ENCODE results near the gene ACTR3. TPM values are rescaled to one million over a fixed set of nuclear protein-coding genes. Genes with fewer than 3 reads are reported as not detected.
A peak's percentile ranks its signal among the peaks of the same experiment; 100 is the strongest.
"Not testable (repeated sequence)": the region's sequence is repeated elsewhere in the genome, so short reads cannot be mapped to it uniquely, and the experiment has no call there.

Gene ACTR3
- total RNA-seq, 1 donor from 2014 or later = 451 TPM

GRCh38 chr2:113920996-113921395 lies 31.1 kb downstream of the ACTR3 start:
- H3K27me3 Mint-ChIP-seq (ENCODE audit: insufficient read depth) = no peaks in the 10 kb centered on the region
- H3K36me3 Mint-ChIP-seq (ENCODE audit: low read depth) = peaks cover 36% of the 10 kb centered on the region
- peaks cover 24% of the 10 kb centered on the region for H3K4me1 Mint-ChIP-seq (ENCODE audit: low read depth)
- DNase-seq (ENCODE audit: low spot score) = no peak
- intact Hi-C loops (cut with micrococcal nuclease) = no loop called here
- H3K4me3 Mint-ChIP-seq = no peak overlapping the region
- no peaks in the 10 kb centered on the region for H3K9me3 Mint-ChIP-seq
- no peak overlapping the region for H3K27ac Mint-ChIP-seq

DNA sequence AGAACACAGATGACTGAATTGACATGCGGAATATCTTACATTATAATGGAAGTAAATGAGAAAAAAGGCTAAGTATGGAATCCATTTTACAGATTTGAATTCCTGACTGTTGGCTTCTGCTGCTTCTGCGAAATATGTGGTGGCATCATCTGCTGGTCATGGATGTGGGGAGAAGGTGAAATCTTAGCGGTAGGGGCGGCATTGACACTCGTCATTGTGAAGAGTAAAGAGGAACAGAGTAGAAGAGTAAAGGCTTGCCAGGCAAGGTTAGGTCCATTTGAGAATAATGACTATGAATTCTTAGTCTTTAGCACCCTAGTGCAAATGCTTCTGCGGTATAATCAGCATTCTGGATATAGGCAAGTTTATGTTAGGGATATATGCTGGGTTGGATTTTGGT lies 32.4 kb downstream of the ACTR3 start:
- no peak overlapping the region for H3K4me3 Mint-ChIP-seq
- no peak for DNase-seq (ENCODE audit: low spot score)
- H3K36me3 Mint-ChIP-seq (ENCODE audit: low read depth) = peaks cover 32% of the 10 kb centered on the region
- H3K9me3 Mint-ChIP-seq = no peaks in the 10 kb centered on the region
- intact Hi-C loops (cut with micrococcal nuclease) = loop anchor here (2.0 kb wide), 2 partner anchors 14 to 28 kb away; no protein-coding TSS in a partner anchor
- no peaks in the 10 kb centered on the region for H3K27me3 Mint-ChIP-seq (ENCODE audit: insufficient read depth)
- H3K27ac Mint-ChIP-seq = no peak overlapping the region
- peaks cover 20% of the 10 kb centered on the region for H3K4me1 Mint-ChIP-seq (ENCODE audit: low read depth)

- DNase-seq (ENCODE audit: low spot score) = no peak
Measured at GRCh38 chr2:113922784-113923183, 32.9 kb downstream of the ACTR3 start.

DNA sequence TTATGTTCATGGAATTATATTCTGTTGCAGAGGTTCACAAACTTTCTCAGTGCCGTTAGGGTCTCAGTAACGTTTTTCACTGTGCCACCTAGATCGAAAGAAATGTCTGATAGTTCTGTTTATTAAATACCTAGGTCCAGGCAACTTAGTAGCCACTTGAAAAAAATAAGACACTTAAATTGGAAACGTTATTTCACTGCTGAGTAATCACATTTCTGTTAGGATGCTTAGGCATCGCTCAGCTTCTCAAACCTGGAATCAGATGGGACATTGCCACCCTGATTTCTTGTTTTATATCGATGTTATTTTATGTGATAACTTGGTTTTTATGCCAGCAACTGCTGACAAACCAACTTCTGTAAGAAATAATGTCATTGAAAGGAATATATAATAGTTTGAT lies 36.0 kb downstream of the ACTR3 start:
- no peak overlapping the region for H3K4me3 Mint-ChIP-seq
- peaks cover 16% of the 10 kb centered on the region for H3K4me1 Mint-ChIP-seq (ENCODE audit: low read depth)
- no peaks in the 10 kb centered on the region for H3K9me3 Mint-ChIP-seq
- H3K27me3 Mint-ChIP-seq (ENCODE audit: insufficient read depth) = no peaks in the 10 kb centered on the region
- DNase-seq (ENCODE audit: low spot score) = no peak
- H3K27ac Mint-ChIP-seq = no peak overlapping the region
- intact Hi-C loops (cut with micrococcal nuclease) = no loop called here
- peaks cover 37% of the 10 kb centered on the region for H3K36me3 Mint-ChIP-seq (ENCODE audit: low read depth)

More at GRCh38 chr2:113922784-113923183, 32.9 kb downstream of the ACTR3 start:
- Mint-ChIP-seq H3K9me3 (no peaks in the 10 kb centered on the region), H3K27me3 (ENCODE audit: insufficient read depth) (no peaks in the 10 kb centered on the region), H3K27ac (no peak overlapping the region), H3K36me3 (ENCODE audit: low read depth) (peaks cover 28% of the 10 kb centered on the region), H3K4me1 (ENCODE audit: low read depth) (peaks cover 16% of the 10 kb centered on the region), H3K4me3 (no peak overlapping the region)
- intact Hi-C loops (cut with micrococcal nuclease) = loop anchor here (2.0 kb wide), 2 partner anchors 14 to 28 kb away; no protein-coding TSS in a partner anchor

- intact Hi-C loops (cut with micrococcal nuclease) = no loop called here
- peaks cover 16% of the 10 kb centered on the region for H3K4me1 Mint-ChIP-seq (ENCODE audit: low read depth)
- H3K9me3 Mint-ChIP-seq = no peaks in the 10 kb centered on the region
- no peak overlapping the region for H3K4me3 Mint-ChIP-seq
- no peak for DNase-seq (ENCODE audit: low spot score)
- no peaks in the 10 kb centered on the region for H3K27me3 Mint-ChIP-seq (ENCODE audit: insufficient read depth)
- H3K27ac Mint-ChIP-seq = peak overlapping the region; percentile 14
- H3K36me3 Mint-ChIP-seq (ENCODE audit: low read depth) = peaks cover 38% of the 10 kb centered on the region
Measured at GRCh38 chr2:113926314-113926713, 36.4 kb downstream of the ACTR3 start.

GRCh38 chr2:113930448-113930847 lies 40.6 kb downstream of the ACTR3 start:
- Mint-ChIP-seq H3K27ac (peak overlapping the region; percentile 34), H3K36me3 (ENCODE audit: low read depth) (peaks cover 42% of the 10 kb centered on the region), H3K9me3 (no peaks in the 10 kb centered on the region), H3K27me3 (ENCODE audit: insufficient read depth) (no peaks in the 10 kb centered on the region), H3K4me1 (ENCODE audit: low read depth) (peaks cover 22% of the 10 kb centered on the region), H3K4me3 (no peak overlapping the region)
- intact Hi-C loops (cut with micrococcal nuclease) = no loop called here
- DNase-seq (ENCODE audit: low spot score) = no peak

- Mint-ChIP-seq H3K4me1 (ENCODE audit: low read depth) (peaks cover 6% of the 10 kb centered on the region), H3K4me3 (no peak overlapping the region), H3K9me3 (peaks cover 9% of the 10 kb centered on the region), H3K27ac (no peak overlapping the region), H3K36me3 (ENCODE audit: low read depth) (peaks cover 47% of the 10 kb centered on the region), H3K27me3 (ENCODE audit: insufficient read depth) (no peaks in the 10 kb centered on the region)
- intact Hi-C loops (cut with micrococcal nuclease) = no loop called here
- DNase-seq (ENCODE audit: low spot score) = no peak
Measured at GRCh38 chr2:113937501-113937900, 47.6 kb downstream of the ACTR3 start.

DNA sequence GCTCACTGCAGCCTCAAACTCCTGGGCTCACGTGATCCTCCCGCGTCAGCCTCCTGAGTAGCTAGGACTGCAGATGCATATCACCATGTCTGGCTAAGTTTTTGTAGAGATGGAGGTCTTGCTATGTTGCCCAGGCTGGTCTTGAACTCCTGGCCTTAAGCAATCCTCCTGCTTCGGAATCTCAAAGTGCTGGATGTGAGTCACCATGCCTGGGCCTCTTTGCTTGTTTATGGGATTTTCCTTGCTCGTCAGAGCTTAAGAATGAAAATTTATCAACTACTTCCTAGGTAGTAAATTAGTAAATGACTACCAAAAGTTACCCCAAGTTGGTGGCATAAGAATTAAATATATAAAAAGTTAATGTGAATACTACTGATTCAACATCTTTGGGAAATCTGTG lies 51.0 kb downstream of the ACTR3 start:
- intact Hi-C loops (cut with micrococcal nuclease) = no loop called here
- no peak for DNase-seq (ENCODE audit: low spot score)
- Mint-ChIP-seq H3K9me3 (peaks cover 13% of the 10 kb centered on the region), H3K4me3 (no peak overlapping the region), H3K4me1 (ENCODE audit: low read depth) (no peaks in the 10 kb centered on the region), H3K27ac (no peak overlapping the region), H3K27me3 (ENCODE audit: insufficient read depth) (no peaks in the 10 kb centered on the region), H3K36me3 (ENCODE audit: low read depth) (peaks cover 44% of the 10 kb centered on the region)

- H3K27ac Mint-ChIP-seq; H3K4me3 Mint-ChIP-seq; H3K27me3 Mint-ChIP-seq (ENCODE audit: insufficient read depth); H3K9me3 Mint-ChIP-seq; DNase-seq (ENCODE audit: low spot score); intact Hi-C loops (cut with micrococcal nuclease); H3K4me1 Mint-ChIP-seq (ENCODE audit: low read depth): not testable (repeated sequence)
- peaks cover 39% of the 10 kb centered on the region for H3K36me3 Mint-ChIP-seq (ENCODE audit: low read depth)
Measured at GRCh38 chr2:113945784-113946183, 55.9 kb downstream of the ACTR3 start.

GRCh38 chr2:113950906-113951305 lies 61.0 kb downstream of the ACTR3 start:
- DNase-seq (ENCODE audit: low spot score); intact Hi-C loops (cut with micrococcal nuclease); H3K4me1 Mint-ChIP-seq (ENCODE audit: low read depth); H3K9me3 Mint-ChIP-seq; H3K27me3 Mint-ChIP-seq (ENCODE audit: insufficient read depth); H3K4me3 Mint-ChIP-seq; H3K27ac Mint-ChIP-seq: not testable (repeated sequence)
- peaks cover 43% of the 10 kb centered on the region for H3K36me3 Mint-ChIP-seq (ENCODE audit: low read depth)

- DNase-seq (ENCODE audit: low spot score) = no peak
- Mint-ChIP-seq H3K27ac (no peak overlapping the region), H3K36me3 (ENCODE audit: low read depth) (peaks cover 33% of the 10 kb centered on the region), H3K27me3 (ENCODE audit: insufficient read depth) (no peaks in the 10 kb centered on the region), H3K4me3 (no peak overlapping the region), H3K9me3 (no peaks in the 10 kb centered on the region), H3K4me1 (ENCODE audit: low read depth) (peaks cover 10% of the 10 kb centered on the region)
- intact Hi-C loops (cut with micrococcal nuclease) = no loop called here
Measured at GRCh38 chr2:113961000-113961399, 71.1 kb downstream of the ACTR3 start.

DNA sequence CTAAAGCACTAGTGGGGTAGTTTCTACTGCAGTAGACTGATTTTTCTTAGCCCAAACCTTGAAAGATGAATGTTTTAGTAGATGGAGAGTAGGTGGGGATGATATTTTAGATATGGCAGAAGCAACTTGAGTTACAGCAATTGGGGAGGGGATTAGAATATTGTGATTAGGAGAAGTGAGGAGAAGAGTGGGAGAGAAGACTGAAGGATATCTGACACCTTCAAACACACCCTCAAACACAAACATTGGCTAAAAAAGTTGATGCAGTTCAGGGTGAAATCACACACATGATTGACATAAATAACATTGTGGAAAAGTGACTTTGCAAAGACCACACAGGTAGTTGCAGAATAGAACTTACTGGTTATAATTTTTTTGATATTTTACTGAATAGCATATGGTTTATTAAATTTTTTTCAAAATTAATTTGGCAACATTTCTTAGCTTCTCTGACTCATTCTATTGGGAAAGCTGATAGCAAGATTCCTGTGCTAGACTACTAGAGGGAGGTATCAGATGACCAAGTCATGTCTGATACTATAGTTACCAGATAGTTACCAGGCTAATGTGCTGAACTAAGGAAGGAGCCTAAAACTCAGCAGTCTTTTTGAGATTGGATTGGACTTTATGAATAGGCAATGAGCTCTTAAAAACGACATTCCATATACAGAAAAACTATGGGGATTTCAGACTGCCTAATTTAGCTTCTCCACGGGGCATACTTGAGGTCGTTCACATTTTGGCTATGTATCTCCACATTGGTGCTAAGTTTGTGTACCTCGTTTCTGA lies 73.0 kb downstream of the ACTR3 start:
- H3K4me1 Mint-ChIP-seq (ENCODE audit: low read depth) = peaks cover 5% of the 10 kb centered on the region
- no peak overlapping the region for H3K4me3 Mint-ChIP-seq
- no peaks in the 10 kb centered on the region for H3K27me3 Mint-ChIP-seq (ENCODE audit: insufficient read depth)
- intact Hi-C loops (cut with micrococcal nuclease) = no loop called here
- H3K27ac Mint-ChIP-seq = no peak overlapping the region
- DNase-seq (ENCODE audit: low spot score) = no peak
- peaks cover 21% of the 10 kb centered on the region for H3K36me3 Mint-ChIP-seq (ENCODE audit: low read depth)
- H3K9me3 Mint-ChIP-seq = no peaks in the 10 kb centered on the region

DNA sequence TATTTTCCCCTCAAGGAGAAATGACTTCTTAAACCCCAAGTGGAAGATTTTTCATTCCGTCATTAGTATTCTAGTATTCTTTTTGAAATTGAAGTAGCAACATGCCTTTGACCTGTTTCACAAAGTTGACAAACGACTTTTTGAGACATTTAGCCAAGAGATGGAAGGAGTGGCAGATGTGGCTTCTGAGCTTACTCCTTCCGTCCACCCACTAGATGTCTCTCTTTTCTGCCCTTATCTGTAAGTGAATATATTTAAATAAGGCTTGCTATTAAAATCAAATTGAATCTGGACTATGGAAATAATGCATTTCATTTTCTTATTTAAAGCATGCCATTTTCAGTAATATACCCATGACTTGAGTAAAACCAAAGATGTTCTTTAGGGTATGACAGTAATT lies 74.1 kb downstream of the ACTR3 start:
- no peak overlapping the region for H3K4me3 Mint-ChIP-seq
- no peaks in the 10 kb centered on the region for H3K27me3 Mint-ChIP-seq (ENCODE audit: insufficient read depth)
- H3K4me1 Mint-ChIP-seq (ENCODE audit: low read depth) = peaks cover 5% of the 10 kb centered on the region
- peaks cover 20% of the 10 kb centered on the region for H3K36me3 Mint-ChIP-seq (ENCODE audit: low read depth)
- no peaks in the 10 kb centered on the region for H3K9me3 Mint-ChIP-seq
- no peak overlapping the region for H3K27ac Mint-ChIP-seq
- no peak for DNase-seq (ENCODE audit: low spot score)
- intact Hi-C loops (cut with micrococcal nuclease) = no loop called here

Data from activated T-helper 1 cell treated with anti-CD3 and anti-CD28 coated beads, Interleukin-12 subunit alpha, Interleukin-12 subunit beta, Interleukin-2, Interleukin-4 antibody, amounts not matched to agents 30 ng/mL and 10 ng/mL and 1 ng/mL, durations not matched to agents 14 hours and 24 hours and 36 hours (primary cell).